HG03439 (cell line): ENCODE measurements around the gene NECTIN4.
"Not testable (repeated sequence)": the region's sequence is repeated elsewhere in the genome, so short reads cannot be mapped to it uniquely, and the experiment has no call there.

Experiments used
- ATAC-seq: cut with Tn5 transposase; IDR thresholded peaks from one replicate; pipeline ENCODE4 v1.9.1; 2021; ENCODE audit warnings: mild to moderate bottlenecking, moderate library complexity; ENCODE audit not compliant: unreplicated experiment

Gene NECTIN4

GRCh38 chr1:161082996-161083747, 6.2 kb downstream of the NECTIN4 start:
- ATAC-seq: no peak

- ATAC-seq: no peak
Measured at GRCh38 chr1:161082483-161082882, 6.9 kb downstream of the NECTIN4 start.

GRCh38 chr1:161081519-161081918, 7.8 kb downstream of the NECTIN4 start:
- no peak for ATAC-seq

GRCh38 chr1:161080441-161081405, 8.6 kb downstream of the NECTIN4 start:
- ATAC-seq: no peak

- ATAC-seq: no peak
Measured at GRCh38 chr1:161079436-161080110, 9.8 kb downstream of the NECTIN4 start.

- ATAC-seq: no peak
Measured at GRCh38 chr1:161077426-161077825, 11.9 kb downstream of the NECTIN4 start.

GRCh38 chr1:161076410-161076809, 12.9 kb downstream of the NECTIN4 start:
- no peak for ATAC-seq

- ATAC-seq: no peak
Measured at GRCh38 chr1:161074676-161075368, 14.5 kb downstream of the NECTIN4 start.

- no peak for ATAC-seq
Measured at GRCh38 chr1:161073474-161074121, 15.8 kb downstream of the NECTIN4 start.

GRCh38 chr1:161072751-161073449, 16.5 kb downstream of the NECTIN4 start:
- no peak for ATAC-seq

- no peak for ATAC-seq
Measured at GRCh38 chr1:161071886-161072371, 17.4 kb downstream of the NECTIN4 start.

- ATAC-seq: no peak
Measured at GRCh38 chr1:161070761-161071160, 18.6 kb downstream of the NECTIN4 start.

GRCh38 chr1:161069731-161070270, 19.6 kb downstream of the NECTIN4 start, which contains the start of gene ARHGAP30:
Gene ARHGAP30, minus strand, starts transcription at chr1:161069891. Its CDS starts 267 bp downstream, at chr1:161069624.
- peak; percentile 83 for ATAC-seq

- ATAC-seq: no peak
Measured at GRCh38 chr1:161069241-161069640, 20.1 kb downstream of the NECTIN4 start.

- ATAC-seq: peak; percentile 47
Measured at GRCh38 chr1:161068306-161069234, 20.8 kb downstream of the NECTIN4 start.

GRCh38 chr1:161066694-161067093, 22.7 kb downstream of the NECTIN4 start:
- no peak for ATAC-seq

GRCh38 chr1:161065681-161066080, 23.7 kb downstream of the NECTIN4 start:
- ATAC-seq: not testable (repeated sequence)

- ATAC-seq: not testable (repeated sequence)
Measured at GRCh38 chr1:161063936-161064335, 25.4 kb downstream of the NECTIN4 start.
